Neural progenitor cell (in vitro differentiated cells): ENCODE results near the gene RASD2. TPM values are rescaled to one million over a fixed set of nuclear protein-coding genes. Genes with fewer than 3 reads are reported as not detected.

Source experiments
- DNase-seq: peaks from one replicate; pipeline ENCODE4 v3.0.0-alpha.2; 2016; ENCODE audit warnings: low spot score
- H2AFZ ChIP-seq: fragments of 200-600 bp; sonication (generic); replicated peaks from 2 replicates; pipeline ENCODE4 v1.6.1; 2016; ENCODE audit warnings: antibody characterized with exemption
- H3F3A ChIP-seq: fragments of 200-600 bp; sonication (generic); 2 replicates; pipeline ENCODE4 v1.6.1; 2016; ENCODE audit warnings: antibody characterized with exemption, low read depth
- H3K27ac ChIP-seq: fragments of 200-600 bp; sonication (generic); 2 replicates; pipeline ENCODE4 v1.5.1; 2016; ENCODE audit warnings: mild to moderate bottlenecking
- H3K27me3 ChIP-seq: fragments of 200-600 bp; sonication (generic); 2 replicates; pipeline ENCODE4 v1.6.1; 2016; ENCODE audit warnings: mild to moderate bottlenecking, moderate library complexity
- H3K36me3 ChIP-seq: fragments of 200-600 bp; sonication (generic); 2 replicates; pipeline ENCODE4 v1.5.1; 2016
- H3K4me1 ChIP-seq: fragments of 200-600 bp; sonication (generic); 2 replicates; pipeline ENCODE4 v1.6.1; 2016; ENCODE audit warnings: mixed run types
- H3K4me2 ChIP-seq: fragments of 200-600 bp; sonication (generic); 2 replicates; pipeline ENCODE4 v1.6.1; 2016
- H3K4me3 ChIP-seq: fragments of 200-600 bp; sonication (generic); 2 replicates; pipeline ENCODE4 v1.5.1; 2016
- H3K79me2 ChIP-seq: fragments of 200-600 bp; sonication (generic); 2 replicates; pipeline ENCODE4 v1.6.1; 2016; ENCODE audit warnings: low read depth
- H3K9ac ChIP-seq: fragments of 200-600 bp; sonication (generic); 2 replicates; pipeline ENCODE4 v1.6.1; 2016
- H3K9me3 ChIP-seq: fragments of 200-600 bp; sonication (generic); 2 replicates; pipeline ENCODE4 v1.5.1; 2016; ENCODE audit warnings: low read depth
- H4K20me1 ChIP-seq: fragments of 200-600 bp; sonication (generic); 2 replicates; pipeline ENCODE4 v1.6.1; 2016; ENCODE audit warnings: low read depth
- H3K27ac Mint-ChIP-seq: 3 replicates; pipeline ENCODE4 v1.8.0; 2021; ENCODE audit warnings: mixed read lengths
- H3K27me3 Mint-ChIP-seq: 2 replicates; pipeline ENCODE4 v1.8.0; 2022; ENCODE audit warnings: low read depth, mild to moderate bottlenecking, inconsistent platforms, moderate library complexity, mixed read lengths; ENCODE audit not compliant: insufficient read depth
- H3K36me3 Mint-ChIP-seq: 3 replicates; pipeline ENCODE4 v1.8.0; 2021; ENCODE audit warnings: mixed read lengths
- H3K4me1 Mint-ChIP-seq: 3 replicates; pipeline ENCODE4 v1.8.0; 2021; ENCODE audit warnings: mixed read lengths
- H3K4me3 Mint-ChIP-seq: 3 replicates; pipeline ENCODE4 v1.8.0; 2021; ENCODE audit warnings: mild to moderate bottlenecking, moderate library complexity, mixed read lengths
- H3K9me3 Mint-ChIP-seq: 3 replicates; pipeline ENCODE4 v1.8.0; 2020; ENCODE audit warnings: mixed read lengths
- EZH2 ChIP-seq: fragments of 200-600 bp; sonication (generic); IDR thresholded peaks from 2 replicates; pipeline ENCODE4 v1.6.1; 2017; ENCODE audit warnings: antibody characterized with exemption, mild to moderate bottlenecking, moderate library complexity
- EZH2phosphoT487 ChIP-seq: fragments of 200-600 bp; sonication (generic); IDR thresholded peaks from 2 replicates; pipeline ENCODE4 v1.6.1; 2017; ENCODE audit warnings: antibody characterized with exemption
- total RNA-seq: library from RNA; depleted of rRNA; stranded (reverse); fragments of >200 nt; gene quantifications from 2 replicates; pipeline ENCODE4 v1.2.3, GENCODE V29; 2015; ENCODE audit warnings: low replicate concordance
- TF ChIP-seq, protein P1 (sequence below): fragments of 200-600 bp; sonication (generic); IDR thresholded peaks from 2 replicates; pipeline ENCODE4 v1.5.1; 2017; ENCODE audit warnings: antibody characterized with exemption, mild to moderate bottlenecking

The RASD2 gene
- total RNA-seq, 1 donor from 2014 or later, result 0.04 TPM

GRCh38 chr22:35526333-35526979 is 14.2 kb upstream of the RASD2 start:
- no peaks in the 10 kb centered on the region for H3K36me3 Mint-ChIP-seq
- Histone ChIP-seq H3K4me3 (no peak overlapping the region), H3F3A (peaks cover 7% of the 10 kb centered on the region), H3K9me3 (no peaks in the 10 kb centered on the region), H3K36me3 (no peaks in the 10 kb centered on the region), H3K79me2 (no peaks in the 10 kb centered on the region), H2AFZ (no peak overlapping the region), H3K27me3 (no peaks in the 10 kb centered on the region), H3K4me2 (no peak overlapping the region), H4K20me1 (no peaks in the 10 kb centered on the region), H3K27ac (no peak overlapping the region), H3K4me1 (no peaks in the 10 kb centered on the region), H3K9ac (no peak overlapping the region)
- H3K27me3 Mint-ChIP-seq, result peaks cover 8% of the 10 kb centered on the region
- H3K4me1 Mint-ChIP-seq, result peaks cover 17% of the 10 kb centered on the region
- peak overlapping the region; percentile 17 for H3K27ac Mint-ChIP-seq
- peaks cover 4% of the 10 kb centered on the region for H3K9me3 Mint-ChIP-seq
- TF ChIP-seq EZH2phosphoT487 (no peak), EZH2 (no peak)
- TF ChIP-seq, protein P1, sequence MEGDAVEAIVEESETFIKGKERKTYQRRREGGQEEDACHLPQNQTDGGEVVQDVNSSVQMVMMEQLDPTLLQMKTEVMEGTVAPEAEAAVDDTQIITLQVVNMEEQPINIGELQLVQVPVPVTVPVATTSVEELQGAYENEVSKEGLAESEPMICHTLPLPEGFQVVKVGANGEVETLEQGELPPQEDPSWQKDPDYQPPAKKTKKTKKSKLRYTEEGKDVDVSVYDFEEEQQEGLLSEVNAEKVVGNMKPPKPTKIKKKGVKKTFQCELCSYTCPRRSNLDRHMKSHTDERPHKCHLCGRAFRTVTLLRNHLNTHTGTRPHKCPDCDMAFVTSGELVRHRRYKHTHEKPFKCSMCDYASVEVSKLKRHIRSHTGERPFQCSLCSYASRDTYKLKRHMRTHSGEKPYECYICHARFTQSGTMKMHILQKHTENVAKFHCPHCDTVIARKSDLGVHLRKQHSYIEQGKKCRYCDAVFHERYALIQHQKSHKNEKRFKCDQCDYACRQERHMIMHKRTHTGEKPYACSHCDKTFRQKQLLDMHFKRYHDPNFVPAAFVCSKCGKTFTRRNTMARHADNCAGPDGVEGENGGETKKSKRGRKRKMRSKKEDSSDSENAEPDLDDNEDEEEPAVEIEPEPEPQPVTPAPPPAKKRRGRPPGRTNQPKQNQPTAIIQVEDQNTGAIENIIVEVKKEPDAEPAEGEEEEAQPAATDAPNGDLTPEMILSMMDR, result no peak
- peak; percentile 33 for DNase-seq
- no peak overlapping the region for H3K4me3 Mint-ChIP-seq

- Mint-ChIP-seq H3K27me3 (peaks cover 9% of the 10 kb centered on the region), H3K4me3 (no peak overlapping the region), H3K36me3 (no peaks in the 10 kb centered on the region), H3K4me1 (peaks cover 9% of the 10 kb centered on the region), H3K27ac (no peak overlapping the region), H3K9me3 (peaks cover 4% of the 10 kb centered on the region)
- no peak for DNase-seq
- Histone ChIP-seq H3K9me3 (no peaks in the 10 kb centered on the region), H3K36me3 (no peaks in the 10 kb centered on the region), H3K27ac (no peak overlapping the region), H3K79me2 (no peaks in the 10 kb centered on the region), H3K4me3 (no peak overlapping the region), H3K4me1 (no peaks in the 10 kb centered on the region), H3K9ac (no peak overlapping the region), H4K20me1 (no peaks in the 10 kb centered on the region), H2AFZ (no peak overlapping the region), H3K4me2 (no peak overlapping the region), H3F3A (peaks cover 7% of the 10 kb centered on the region), H3K27me3 (no peaks in the 10 kb centered on the region)
- no peak for TF ChIP-seq EZH2
- no peak for TF ChIP-seq EZH2phosphoT487
- TF ChIP-seq, protein P1, result no peak
These were observed 11.7 kb upstream of the RASD2 start for GRCh38 chr22:35528927-35529326.

DNA sequence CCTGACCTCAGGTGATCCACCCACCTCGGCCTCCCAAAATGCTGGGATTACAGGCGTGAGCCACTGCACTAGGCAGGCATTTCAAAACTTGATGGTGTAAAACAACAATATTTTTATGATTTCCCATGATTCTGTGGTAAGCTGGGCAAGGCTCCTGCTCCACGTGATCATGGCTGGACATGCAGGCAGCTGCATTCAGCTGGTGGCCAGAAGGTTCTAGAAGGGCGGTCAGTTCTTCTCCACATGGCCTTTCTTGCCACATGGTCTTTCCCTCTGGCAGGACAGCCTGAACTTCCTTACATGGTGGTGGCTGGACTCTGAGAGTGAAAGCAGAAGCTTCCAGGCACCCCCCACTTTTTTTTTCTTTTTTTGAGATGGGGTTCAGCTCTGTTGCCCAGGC is 9.9 kb upstream of the RASD2 start:
- Mint-ChIP-seq H3K9me3 (peaks cover 4% of the 10 kb centered on the region), H3K27ac (no peak overlapping the region), H3K27me3 (peaks cover 13% of the 10 kb centered on the region), H3K4me1 (peaks cover 6% of the 10 kb centered on the region), H3K36me3 (no peaks in the 10 kb centered on the region), H3K4me3 (no peak overlapping the region)
- Histone ChIP-seq H3K27me3 (no peaks in the 10 kb centered on the region), H4K20me1 (no peaks in the 10 kb centered on the region), H3F3A (peaks cover 7% of the 10 kb centered on the region), H3K36me3 (no peaks in the 10 kb centered on the region), H3K27ac (no peak overlapping the region), H2AFZ (no peak overlapping the region), H3K4me2 (no peak overlapping the region), H3K4me3 (no peak overlapping the region), H3K9me3 (no peaks in the 10 kb centered on the region), H3K79me2 (no peaks in the 10 kb centered on the region), H3K4me1 (no peaks in the 10 kb centered on the region), H3K9ac (no peak overlapping the region)
- TF ChIP-seq EZH2phosphoT487, result no peak
- no peak for TF ChIP-seq EZH2
- TF ChIP-seq, protein P1, result no peak
- no peak for DNase-seq
